CD14-positive monocyte (primary cell): ENCODE data around the gene ADAMTS9. TPM values are rescaled to one million over a fixed set of nuclear protein-coding genes. Genes with fewer than 3 reads are reported as not detected.

Experiments used
- DNase-seq, 3 donors: peaks; one replicate each; pipeline ENCODE4 v3.0.0-alpha.2; 2011 to 2022
- H2AFZ ChIP-seq: 2 replicates; pipeline ENCODE4 v1.6.0; 2012; ENCODE audit warnings: mild to moderate bottlenecking, low read depth, low read length, inconsistent platforms; ENCODE audit not compliant: insufficient read depth, poor library complexity, severe bottlenecking
- H3K27ac ChIP-seq, 2 donors: 1 replicate in 1 of 2; 2 replicates in 1 of 2; pipeline ENCODE4 v1.5.1; 2012 to 2013; ENCODE audit warnings: low read length in 2 of 2, control low read depth in 1 of 2, inconsistent platforms in 1 of 2, low read depth in 1 of 2, mild to moderate bottlenecking in 1 of 2
- H3K27me3 ChIP-seq, 2 donors: one replicate each; pipeline versions ENCODE4 v1.6.0 to v1.6.1; 2011 to 2013; ENCODE audit warnings: low read length in 2 of 2; ENCODE audit not compliant: control insufficient read depth in 2 of 2, insufficient read depth in 2 of 2
- H3K36me3 ChIP-seq, 2 donors: replicated peaks in 1 of 2; 1 replicate in 1 of 2; 2 replicates in 1 of 2; pipeline versions ENCODE4 v1.5.1 to v1.6.1; 2012 to 2013; ENCODE audit warnings: low read length in 2 of 2, control low read depth in 1 of 2, inconsistent platforms in 1 of 2, mild to moderate bottlenecking in 1 of 2; ENCODE audit not compliant: insufficient read depth in 2 of 2, control insufficient read depth in 1 of 2
- H3K4me1 ChIP-seq, 2 donors: 1 replicate in 1 of 2; 2 replicates in 1 of 2; pipeline versions ENCODE4 v1.5.1 to v1.6.1; 2012 to 2013; ENCODE audit warnings: low read length in 2 of 2, control low read depth in 1 of 2, inconsistent platforms in 1 of 2, mild to moderate bottlenecking in 1 of 2, moderate library complexity in 1 of 2; ENCODE audit not compliant: insufficient read depth in 2 of 2, control insufficient read depth in 1 of 2
- H3K4me2 ChIP-seq: replicated peaks from 2 replicates; pipeline ENCODE3; 2012; ENCODE audit warnings: low read length, moderate library complexity, mild to moderate bottlenecking; ENCODE audit not compliant: poor library complexity, severe bottlenecking; ENCODE audit errors: extremely low read depth
- H3K4me3 ChIP-seq, 3 experiments: fragments of 200-600 bp in 1 of 3; sonication (generic) in 1 of 3; replicated peaks in 1 of 3; 1 replicate in 2 of 3; 2 replicates in 1 of 3; pipeline ENCODE4 v1.5.1; 2011 to 2013; ENCODE audit warnings: low read length in 3 of 3, mild to moderate bottlenecking in 3 of 3, control low read depth in 2 of 3, low read depth in 2 of 3, inconsistent platforms in 1 of 3, moderate library complexity in 1 of 3
- H3K79me2 ChIP-seq: 2 replicates; pipeline ENCODE4 v1.6.0; 2012; ENCODE audit warnings: mild to moderate bottlenecking, control low read depth, inconsistent platforms, low read length, moderate library complexity; ENCODE audit not compliant: insufficient read depth
- H3K9ac ChIP-seq: 2 replicates; pipeline ENCODE4 v1.6.0; 2017; ENCODE audit warnings: low read length, mild to moderate bottlenecking; ENCODE audit not compliant: insufficient read depth, poor library complexity, severe bottlenecking
- H3K9me3 ChIP-seq, 2 donors: replicated peaks in 1 of 2; 1 replicate in 1 of 2; 2 replicates in 1 of 2; pipeline versions ENCODE4 v1.5.1 to v1.6.1; 2012 to 2013; ENCODE audit warnings: low read length in 2 of 2, control low read depth in 1 of 2; ENCODE audit not compliant: control insufficient read depth in 1 of 2, insufficient read depth in 1 of 2
- H4K20me1 ChIP-seq: 2 replicates; pipeline ENCODE4 v1.6.0; 2012; ENCODE audit warnings: mild to moderate bottlenecking, low read length, control low read depth, moderate library complexity; ENCODE audit not compliant: insufficient read depth
- H3K27ac Mint-ChIP-seq, 7 donors: one replicate each; pipeline ENCODE4 v1.8.0; 2020; ENCODE audit warnings: mild to moderate bottlenecking in 7 of 7, mixed read lengths in 7 of 7, moderate library complexity in 6 of 7, inconsistent platforms in 2 of 7
- H3K27me3 Mint-ChIP-seq, 3 donors: one replicate each; pipeline ENCODE4 v1.8.0; 2021 to 2022; ENCODE audit warnings: low read depth in 3 of 3, mild to moderate bottlenecking in 3 of 3, mixed read lengths in 3 of 3, moderate library complexity in 3 of 3, inconsistent platforms in 1 of 3
- H3K36me3 Mint-ChIP-seq, 2 donors: one replicate each; pipeline ENCODE4 v1.8.0; 2020; ENCODE audit warnings: mixed read lengths in 2 of 2, inconsistent platforms in 1 of 2, mild to moderate bottlenecking in 1 of 2
- H3K4me1 Mint-ChIP-seq: one replicate; pipeline ENCODE4 v1.8.0; 2020; ENCODE audit warnings: mild to moderate bottlenecking, mixed read lengths
- H3K4me3 Mint-ChIP-seq, 2 donors: one replicate each; pipeline ENCODE4 v1.8.0; 2020; ENCODE audit warnings: mild to moderate bottlenecking in 2 of 2, mixed read lengths in 2 of 2, moderate library complexity in 1 of 2
- H3K9me3 Mint-ChIP-seq, 7 donors: one replicate each; pipeline ENCODE4 v1.8.0; 2020 to 2022; ENCODE audit warnings: mixed read lengths in 7 of 7, mild to moderate bottlenecking in 6 of 7, moderate library complexity in 6 of 7, inconsistent platforms in 2 of 7
- WGBS: methylation state at CpG from one replicate; pipeline ENCODE4 v1.1.5; 2013; ENCODE audit warnings: missing lambda C conversion rate; ENCODE audit not compliant: insufficient coverage; 5-methylcytosine and 5-hydroxymethylcytosine counted together
- intact Hi-C, 2 donors: fragments of 100-400 bp; cut with micrococcal nuclease; formaldehyde crosslinking; loops; one replicate each; pipeline versions ENCODE4 v1.15.0 to v1.15.1; 2023
- polyA plus RNA-seq, 3 donors: library from polyadenylated mRNA; depleted of rRNA in 1 of 3; unstranded in 2 of 3; stranded (reverse) in 1 of 3; fragments of 300-500 nt in 2 of 3; fragments of >200 nt in 1 of 3; fragmentation: Illumina TruSeq in 2 of 3; gene quantifications; 1 replicate in 2 of 3; 2 replicates in 1 of 3; pipeline ENCODE4 v1.2.3, GENCODE V29; 2012 to 2021
- TF ChIP-seq, protein P1 (sequence below): fragments of 200-600 bp; IDR thresholded peaks from one replicate; pipeline ENCODE4 v1.8.0; 2022; ENCODE audit warnings: antibody characterized with exemption, mild to moderate bottlenecking

Gene ADAMTS9
- polyA plus RNA-seq, 3 donors: not detected

DNA sequence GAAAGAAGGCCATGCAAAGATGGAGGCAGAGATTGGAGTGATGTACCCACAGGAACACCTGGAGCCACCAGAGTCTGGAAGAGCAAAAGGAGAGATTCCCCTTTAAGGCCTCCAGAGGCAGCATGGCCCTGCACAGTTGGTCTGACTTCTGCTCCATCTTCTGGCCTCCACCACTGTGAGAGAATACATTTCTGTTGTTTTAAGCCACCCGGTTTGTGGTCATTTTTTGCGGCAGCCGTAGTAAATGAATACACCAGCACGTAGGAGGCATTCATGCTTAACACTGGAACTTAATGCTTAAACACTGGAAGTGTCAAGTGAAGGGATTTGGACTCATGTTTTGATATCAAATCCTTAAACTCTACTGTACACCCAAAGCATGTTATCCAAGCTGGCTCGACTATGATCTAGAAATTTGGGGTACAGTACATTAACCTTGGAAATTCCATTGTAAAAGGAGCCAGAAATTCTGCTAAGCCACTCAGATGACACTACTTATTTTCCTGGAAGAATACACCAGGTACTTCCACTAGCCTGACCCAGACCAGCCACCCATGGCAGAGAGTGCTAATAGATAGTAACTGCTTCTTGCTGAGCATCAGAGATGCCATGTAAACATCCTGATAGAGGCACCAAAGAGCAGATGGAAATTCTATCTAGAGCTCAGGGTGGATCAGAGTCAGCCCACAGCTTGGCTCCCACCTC is 190.9 kb downstream of the ADAMTS9 start:
- no peak overlapping the region for H3K27ac Mint-ChIP-seq
- 78% methylated on average over 4 of the region's 5 CpGs for WGBS
- H3K27me3 ChIP-seq: peaks cover 15 to 25% of the 10 kb centered on the region in 2 donors

GRCh38 chr3:64495781-64496334 is 191.9 kb downstream of the ADAMTS9 start:
- no peaks in the 10 kb centered on the region for H3K4me1 Mint-ChIP-seq
- no peaks in the 10 kb centered on the region for H3K9me3 ChIP-seq
- no peaks in the 10 kb centered on the region for H3K36me3 Mint-ChIP-seq
- no peak for DNase-seq
- intact Hi-C loops: no loop called here
- no peaks in the 10 kb centered on the region for H3K79me2 ChIP-seq
- no CpG with 5 or more reads among the region's 2 CpGs for WGBS
- H3K4me3 Mint-ChIP-seq: no peak overlapping the region
- peaks cover 20 to 33% (median 29%) of the 10 kb centered on the region in 3 donors for H3K27me3 Mint-ChIP-seq
- no peak overlapping the region for H3K4me3 ChIP-seq
- no peaks in the 10 kb centered on the region for H3K36me3 ChIP-seq
- H4K20me1 ChIP-seq: no peaks in the 10 kb centered on the region
- TF ChIP-seq, protein P1, sequence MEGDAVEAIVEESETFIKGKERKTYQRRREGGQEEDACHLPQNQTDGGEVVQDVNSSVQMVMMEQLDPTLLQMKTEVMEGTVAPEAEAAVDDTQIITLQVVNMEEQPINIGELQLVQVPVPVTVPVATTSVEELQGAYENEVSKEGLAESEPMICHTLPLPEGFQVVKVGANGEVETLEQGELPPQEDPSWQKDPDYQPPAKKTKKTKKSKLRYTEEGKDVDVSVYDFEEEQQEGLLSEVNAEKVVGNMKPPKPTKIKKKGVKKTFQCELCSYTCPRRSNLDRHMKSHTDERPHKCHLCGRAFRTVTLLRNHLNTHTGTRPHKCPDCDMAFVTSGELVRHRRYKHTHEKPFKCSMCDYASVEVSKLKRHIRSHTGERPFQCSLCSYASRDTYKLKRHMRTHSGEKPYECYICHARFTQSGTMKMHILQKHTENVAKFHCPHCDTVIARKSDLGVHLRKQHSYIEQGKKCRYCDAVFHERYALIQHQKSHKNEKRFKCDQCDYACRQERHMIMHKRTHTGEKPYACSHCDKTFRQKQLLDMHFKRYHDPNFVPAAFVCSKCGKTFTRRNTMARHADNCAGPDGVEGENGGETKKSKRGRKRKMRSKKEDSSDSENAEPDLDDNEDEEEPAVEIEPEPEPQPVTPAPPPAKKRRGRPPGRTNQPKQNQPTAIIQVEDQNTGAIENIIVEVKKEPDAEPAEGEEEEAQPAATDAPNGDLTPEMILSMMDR: no peak
- H3K27ac ChIP-seq: no peak overlapping the region
- H3K4me1 ChIP-seq: no peaks in the 10 kb centered on the region
- no peak overlapping the region for H3K4me2 ChIP-seq
- H2AFZ ChIP-seq: no peak overlapping the region
- H3K9ac ChIP-seq: no peak overlapping the region
- peaks cover 17 to 33% of the 10 kb centered on the region in 2 donors for H3K27me3 ChIP-seq
- H3K27ac Mint-ChIP-seq: no peak overlapping the region
- H3K9me3 Mint-ChIP-seq: peaks cover 0 to 3% (median 0%) of the 10 kb centered on the region in 7 donors

More for the DNA sequence above, 190.9 kb downstream of the ADAMTS9 start:
- Mint-ChIP-seq H3K36me3 (no peaks in the 10 kb centered on the region), H3K4me1 (no peaks in the 10 kb centered on the region), H3K4me3 (no peak overlapping the region), H3K9me3 (peaks cover 0 to 3% (median 0%) of the 10 kb centered on the region in 7 donors), H3K27me3 (peaks cover 14 to 27% (median 22%) of the 10 kb centered on the region in 3 donors)
- H3K27ac ChIP-seq: no peak overlapping the region
- no peaks in the 10 kb centered on the region for H4K20me1 ChIP-seq
- H2AFZ ChIP-seq: no peak overlapping the region
- TF ChIP-seq, protein P1: no peak
- H3K4me2 ChIP-seq: no peak overlapping the region
- H3K4me1 ChIP-seq: no peaks in the 10 kb centered on the region
- intact Hi-C loops: no loop called here
- no peaks in the 10 kb centered on the region for H3K79me2 ChIP-seq
- H3K9me3 ChIP-seq: no peaks in the 10 kb centered on the region
- H3K4me3 ChIP-seq: no peak overlapping the region
- no peak for DNase-seq
- H3K9ac ChIP-seq: no peak overlapping the region
- H3K36me3 ChIP-seq: no peaks in the 10 kb centered on the region
